Omental fat pad (tissue), 4 donors: Measurements from ENCODE around the gene PLOD2. TPM values are rescaled to one million over a fixed set of nuclear protein-coding genes. Genes with fewer than 3 reads are reported as not detected.
"Not testable (repeated sequence)": the region's sequence is repeated elsewhere in the genome, so short reads cannot be mapped to it uniquely, and the experiment has no call there.

Source experiments
- ATAC-seq: fragments of 150-250 bp; one replicate; pipeline ENCODE4 v1.9.1; 2016; ENCODE audit warnings: mild to moderate bottlenecking, moderate library complexity; ENCODE audit not compliant: low FRiP score
- DNase-seq: peaks from one replicate; pipeline ENCODE4 v3.0.0-alpha.2; 2019; ENCODE audit warnings: low spot score
- total RNA-seq, 4 donors: library from RNA; depleted of rRNA; stranded (reverse); fragments of >200 nt; gene quantifications; one replicate each; pipeline ENCODE4 v1.1.0, GENCODE V29; 2016
- TF ChIP-seq, protein P1 (sequence below), 3 donors: fragments of 450-650 bp; IDR thresholded peaks; one replicate each; pipeline ENCODE4 v1.5.1; 2016 to 2017; ENCODE audit warnings: antibody characterized with exemption in 3 of 3, mild to moderate bottlenecking in 3 of 3, moderate library complexity in 2 of 3

Gene PLOD2
- total RNA-seq, 4 donors from 2014 or later = 35.3 to 180 (median 107) TPM

DNA sequence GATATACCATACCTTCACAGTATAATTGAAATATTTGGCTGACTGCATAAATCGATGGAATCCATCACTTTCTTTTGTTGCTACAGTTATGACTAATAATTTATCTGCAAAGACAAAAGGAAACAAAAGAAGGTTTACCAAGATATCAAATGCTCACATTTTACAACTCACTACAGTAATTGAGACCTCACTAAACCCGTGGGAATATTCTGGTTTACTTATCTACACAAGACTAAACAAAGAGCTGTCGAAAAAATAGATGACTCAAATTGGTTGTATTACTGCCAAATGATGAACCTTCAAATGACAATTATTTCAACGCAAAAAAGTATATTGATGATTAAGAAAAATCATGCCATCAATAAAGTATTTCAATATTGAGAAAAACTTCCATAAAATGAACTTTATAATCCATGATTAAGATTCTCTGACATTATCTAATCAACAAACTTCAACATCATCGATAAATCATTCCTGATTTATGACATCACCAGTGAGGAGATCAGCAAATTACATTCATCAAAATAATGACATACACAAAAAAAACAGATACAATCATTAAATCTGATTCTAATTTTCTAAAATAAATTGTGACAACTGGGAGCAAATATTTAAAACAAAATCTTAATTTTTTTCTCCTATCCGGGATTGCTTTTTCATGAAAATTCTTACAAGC, 36.7 kb downstream of the PLOD2 start:
- no peak for ATAC-seq
- TF ChIP-seq, protein P1, sequence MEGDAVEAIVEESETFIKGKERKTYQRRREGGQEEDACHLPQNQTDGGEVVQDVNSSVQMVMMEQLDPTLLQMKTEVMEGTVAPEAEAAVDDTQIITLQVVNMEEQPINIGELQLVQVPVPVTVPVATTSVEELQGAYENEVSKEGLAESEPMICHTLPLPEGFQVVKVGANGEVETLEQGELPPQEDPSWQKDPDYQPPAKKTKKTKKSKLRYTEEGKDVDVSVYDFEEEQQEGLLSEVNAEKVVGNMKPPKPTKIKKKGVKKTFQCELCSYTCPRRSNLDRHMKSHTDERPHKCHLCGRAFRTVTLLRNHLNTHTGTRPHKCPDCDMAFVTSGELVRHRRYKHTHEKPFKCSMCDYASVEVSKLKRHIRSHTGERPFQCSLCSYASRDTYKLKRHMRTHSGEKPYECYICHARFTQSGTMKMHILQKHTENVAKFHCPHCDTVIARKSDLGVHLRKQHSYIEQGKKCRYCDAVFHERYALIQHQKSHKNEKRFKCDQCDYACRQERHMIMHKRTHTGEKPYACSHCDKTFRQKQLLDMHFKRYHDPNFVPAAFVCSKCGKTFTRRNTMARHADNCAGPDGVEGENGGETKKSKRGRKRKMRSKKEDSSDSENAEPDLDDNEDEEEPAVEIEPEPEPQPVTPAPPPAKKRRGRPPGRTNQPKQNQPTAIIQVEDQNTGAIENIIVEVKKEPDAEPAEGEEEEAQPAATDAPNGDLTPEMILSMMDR (IDR thresholded peaks at IDR 0.05) = no peak
- no peak for DNase-seq

DNA sequence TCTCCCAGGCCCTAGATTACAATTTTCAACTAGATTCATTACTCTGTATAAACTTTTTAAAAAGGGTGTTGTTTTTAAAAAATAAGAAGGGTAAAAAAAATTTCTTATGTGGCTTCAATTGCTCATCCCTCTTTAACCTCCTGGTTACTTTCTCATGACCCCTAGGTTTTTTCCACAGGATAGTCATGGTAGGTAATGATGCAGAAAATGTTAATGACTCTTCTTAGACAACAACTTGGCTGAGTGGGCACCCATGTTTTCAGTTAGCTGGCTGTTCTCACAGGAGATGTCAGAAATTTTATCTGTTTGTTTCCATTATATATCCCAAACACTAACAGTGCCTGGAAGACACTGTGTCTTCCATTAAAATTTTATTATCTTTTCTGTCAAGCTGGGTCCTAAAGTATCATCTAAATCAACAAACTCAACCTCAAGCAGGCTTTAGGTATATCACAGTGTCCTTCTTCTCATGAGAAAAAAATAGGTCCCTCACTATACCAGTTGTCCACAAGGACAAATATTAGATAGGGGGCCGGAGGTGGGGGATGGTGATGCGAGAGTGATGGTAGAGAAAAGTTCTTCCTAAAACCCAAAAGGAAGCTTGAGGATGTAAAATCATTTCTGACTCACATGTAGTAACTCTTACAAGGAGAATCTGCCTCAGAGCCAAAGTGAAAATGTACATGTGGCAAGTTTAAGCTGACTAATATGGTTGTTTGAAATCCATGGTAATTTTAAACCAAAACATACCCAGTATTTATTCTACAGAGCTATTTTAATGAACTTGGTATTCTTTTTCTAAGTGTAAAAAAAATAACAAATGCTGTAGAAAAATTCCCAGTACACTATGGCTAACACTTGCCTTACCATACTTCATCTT, 43.3 kb downstream of the PLOD2 start:
- TF ChIP-seq, protein P1 (IDR thresholded peaks at IDR 0.05) = no peak
- ATAC-seq (no peak), DNase-seq (no peak)

DNA sequence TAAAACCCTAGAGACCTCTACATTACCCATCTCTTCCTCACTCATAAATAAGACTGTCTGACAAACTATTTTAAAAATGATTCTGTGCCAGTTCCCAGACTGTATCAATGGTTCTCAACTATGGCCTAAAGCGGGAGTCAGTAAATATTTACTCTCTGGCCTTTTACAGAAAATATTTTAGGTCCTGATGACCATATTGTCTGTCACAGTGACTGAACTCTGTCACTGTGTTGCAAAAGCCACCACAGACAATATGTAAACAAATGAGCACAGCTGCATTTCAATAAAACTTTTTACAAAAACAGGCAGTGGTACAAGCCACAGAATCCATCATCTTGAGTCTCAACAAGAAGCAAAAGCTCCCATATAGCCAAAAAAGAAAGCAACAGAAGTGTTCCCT, 45.4 kb downstream of the PLOD2 start:
- DNase-seq (no peak), ATAC-seq (no peak)
- TF ChIP-seq, protein P1 (IDR thresholded peaks at IDR 0.05) = no peak

DNA sequence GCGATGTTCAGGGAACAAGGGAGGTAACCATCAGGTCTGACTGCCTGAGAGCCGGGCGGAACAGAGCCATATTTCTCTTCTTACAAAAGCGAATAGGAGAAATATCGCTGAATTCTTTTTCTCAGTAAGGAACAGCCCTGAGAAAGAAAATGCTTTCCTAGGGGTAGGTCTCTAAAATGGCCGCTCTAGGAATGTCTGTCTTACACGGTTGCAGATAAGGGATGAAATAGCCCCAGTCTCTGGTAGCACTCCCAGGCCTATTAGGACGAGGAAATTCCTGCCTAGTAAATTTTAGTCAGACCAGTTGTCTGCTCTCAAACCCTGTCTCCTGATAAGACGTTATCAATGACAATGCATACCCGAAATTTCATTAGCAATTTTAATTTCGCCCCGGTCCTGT, 47.2 kb downstream of the PLOD2 start:
- DNase-seq, ATAC-seq: not testable (repeated sequence)

DNA sequence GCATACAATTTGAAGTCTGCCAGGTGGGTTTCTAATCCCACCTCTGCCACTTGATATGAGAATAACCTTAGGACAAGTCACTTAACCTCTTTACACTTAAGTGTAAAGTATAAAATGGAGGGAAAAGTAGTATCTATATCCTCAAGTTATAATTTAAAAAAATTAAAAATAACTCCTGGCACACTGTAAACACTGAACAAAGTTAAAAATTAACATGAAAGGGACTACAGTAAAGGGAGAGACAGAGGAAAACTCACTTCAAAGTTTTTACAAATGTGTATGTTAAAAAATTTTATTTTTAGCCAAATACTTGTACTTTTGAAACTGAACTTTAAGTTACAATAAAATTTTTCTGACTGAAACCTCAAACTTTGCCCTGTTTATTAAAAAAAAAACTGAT, 49.6 kb downstream of the PLOD2 start:
- DNase-seq (no peak), ATAC-seq (no peak)
- TF ChIP-seq, protein P1 (IDR thresholded peaks at IDR 0.05) = no peak

DNA sequence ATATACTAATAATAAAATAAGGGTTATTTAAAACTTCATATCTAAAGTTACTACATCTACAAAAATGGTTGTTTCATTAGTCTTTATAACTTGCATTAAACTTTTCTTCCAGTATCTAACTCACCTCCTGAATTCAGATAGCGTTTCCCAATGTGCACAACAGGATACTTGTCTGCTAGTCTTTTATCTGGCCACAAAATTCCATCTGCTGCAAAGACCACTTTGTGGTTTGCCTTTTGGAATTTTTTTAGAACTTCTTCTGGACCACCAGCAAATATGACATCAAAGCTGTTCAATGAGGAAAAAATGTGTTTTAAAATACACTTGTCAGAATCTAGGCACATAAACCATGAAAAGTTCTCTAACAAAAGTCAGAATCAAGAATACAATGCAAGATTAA, 50.8 kb downstream of the PLOD2 start:
- ATAC-seq (no peak), DNase-seq (no peak)
- TF ChIP-seq, protein P1 (IDR thresholded peaks at IDR 0.05) = no peak

DNA sequence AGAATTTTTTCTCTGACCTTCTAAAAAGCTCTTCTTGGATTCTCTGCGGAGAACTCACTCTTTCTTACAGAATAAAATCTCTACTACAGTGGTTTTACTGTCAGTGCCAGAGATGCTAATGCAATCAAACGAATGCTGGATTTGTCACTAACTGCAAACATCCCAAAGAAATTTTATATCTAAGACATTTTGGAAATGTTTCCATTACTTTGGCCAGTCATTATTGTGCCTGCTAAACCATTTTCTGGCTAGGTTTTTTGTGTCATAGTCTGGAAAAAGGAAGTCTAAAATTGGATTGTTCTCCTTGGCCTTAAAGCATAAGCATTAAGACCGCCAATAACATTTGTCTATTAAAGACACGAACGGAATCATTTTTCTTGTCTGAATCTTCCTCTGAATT, 54.0 kb downstream of the PLOD2 start:
- ATAC-seq (no peak), DNase-seq (no peak)
- TF ChIP-seq, protein P1 (IDR thresholded peaks at IDR 0.05) = no peak
